Epithelial cell of esophagus (primary cell): ENCODE results near the gene ALPI.

Experiments used
- DNase-seq: peaks from one replicate; pipeline ENCODE4 v3.0.0; 2010; ENCODE audit warnings: low read depth
- H3K4me3 ChIP-seq: 2 replicates; pipeline ENCODE4 v1.5.1; 2011; ENCODE audit warnings: mild to moderate bottlenecking, low read length, control low read depth
- TF ChIP-seq, protein P1 (sequence below): IDR thresholded peaks from 2 replicates; pipeline ENCODE4 v1.5.1; 2011; ENCODE audit warnings: low read depth, mild to moderate bottlenecking, low read length, control low read depth, inconsistent platforms; ENCODE audit not compliant: insufficient read depth; ENCODE audit errors: missing control alignments

ALPI gene

DNA sequence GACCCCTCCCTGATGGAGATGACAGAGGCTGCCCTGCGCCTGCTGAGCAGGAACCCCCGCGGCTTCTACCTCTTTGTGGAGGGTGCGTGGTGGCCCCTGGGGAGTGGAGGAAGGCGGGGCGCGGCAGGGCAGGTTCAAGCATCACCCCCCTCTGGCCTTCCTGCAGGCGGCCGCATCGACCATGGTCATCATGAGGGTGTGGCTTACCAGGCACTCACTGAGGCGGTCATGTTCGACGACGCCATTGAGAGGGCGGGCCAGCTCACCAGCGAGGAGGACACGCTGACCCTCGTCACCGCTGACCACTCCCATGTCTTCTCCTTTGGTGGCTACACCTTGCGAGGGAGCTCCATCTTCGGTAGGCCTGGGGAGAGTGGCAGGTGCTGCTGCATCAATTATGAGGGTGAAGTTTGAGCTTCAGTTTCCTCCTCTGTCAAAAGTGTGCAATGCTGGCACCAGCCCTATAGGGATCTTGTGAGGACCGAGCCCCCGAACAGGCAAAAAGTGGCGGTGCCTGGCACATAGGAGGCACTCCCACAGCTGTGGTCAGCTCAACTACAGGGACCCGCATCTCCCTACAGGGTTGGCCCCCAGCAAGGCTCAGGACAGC is 2.2 kb downstream of the ALPI start:
- TF ChIP-seq, protein P1, sequence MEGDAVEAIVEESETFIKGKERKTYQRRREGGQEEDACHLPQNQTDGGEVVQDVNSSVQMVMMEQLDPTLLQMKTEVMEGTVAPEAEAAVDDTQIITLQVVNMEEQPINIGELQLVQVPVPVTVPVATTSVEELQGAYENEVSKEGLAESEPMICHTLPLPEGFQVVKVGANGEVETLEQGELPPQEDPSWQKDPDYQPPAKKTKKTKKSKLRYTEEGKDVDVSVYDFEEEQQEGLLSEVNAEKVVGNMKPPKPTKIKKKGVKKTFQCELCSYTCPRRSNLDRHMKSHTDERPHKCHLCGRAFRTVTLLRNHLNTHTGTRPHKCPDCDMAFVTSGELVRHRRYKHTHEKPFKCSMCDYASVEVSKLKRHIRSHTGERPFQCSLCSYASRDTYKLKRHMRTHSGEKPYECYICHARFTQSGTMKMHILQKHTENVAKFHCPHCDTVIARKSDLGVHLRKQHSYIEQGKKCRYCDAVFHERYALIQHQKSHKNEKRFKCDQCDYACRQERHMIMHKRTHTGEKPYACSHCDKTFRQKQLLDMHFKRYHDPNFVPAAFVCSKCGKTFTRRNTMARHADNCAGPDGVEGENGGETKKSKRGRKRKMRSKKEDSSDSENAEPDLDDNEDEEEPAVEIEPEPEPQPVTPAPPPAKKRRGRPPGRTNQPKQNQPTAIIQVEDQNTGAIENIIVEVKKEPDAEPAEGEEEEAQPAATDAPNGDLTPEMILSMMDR, result no peak
- H3K4me3 ChIP-seq, result no peak overlapping the region
- no peak for DNase-seq

DNA sequence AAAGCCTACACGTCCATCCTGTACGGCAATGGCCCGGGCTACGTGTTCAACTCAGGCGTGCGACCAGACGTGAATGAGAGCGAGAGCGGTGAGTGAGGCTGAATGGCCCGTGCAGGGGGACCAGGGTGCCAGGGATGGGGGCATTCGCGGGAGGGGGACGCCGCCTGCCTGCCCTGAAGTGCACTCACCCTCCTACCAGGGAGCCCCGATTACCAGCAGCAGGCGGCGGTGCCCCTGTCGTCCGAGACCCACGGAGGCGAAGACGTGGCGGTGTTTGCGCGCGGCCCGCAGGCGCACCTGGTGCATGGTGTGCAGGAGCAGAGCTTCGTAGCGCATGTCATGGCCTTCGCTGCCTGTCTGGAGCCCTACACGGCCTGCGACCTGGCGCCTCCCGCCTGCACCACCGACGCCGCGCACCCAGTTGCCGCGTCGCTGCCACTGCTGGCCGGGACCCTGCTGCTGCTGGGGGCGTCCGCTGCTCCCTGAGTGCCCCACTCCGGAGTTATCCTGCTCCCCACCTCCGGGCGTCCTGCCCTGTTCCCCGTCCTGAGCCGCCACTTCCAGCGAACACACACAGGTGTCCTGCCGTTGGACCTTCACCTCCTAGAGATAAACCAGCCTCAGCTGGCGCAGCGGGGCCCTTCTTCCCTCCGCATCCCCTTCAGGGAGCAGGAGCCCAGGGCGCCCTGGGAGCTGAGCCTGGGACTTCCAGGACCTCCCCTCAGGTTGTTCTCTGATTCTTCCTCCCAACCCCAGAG is 2.9 kb downstream of the ALPI start:
- TF ChIP-seq, protein P1, result no peak

DNA sequence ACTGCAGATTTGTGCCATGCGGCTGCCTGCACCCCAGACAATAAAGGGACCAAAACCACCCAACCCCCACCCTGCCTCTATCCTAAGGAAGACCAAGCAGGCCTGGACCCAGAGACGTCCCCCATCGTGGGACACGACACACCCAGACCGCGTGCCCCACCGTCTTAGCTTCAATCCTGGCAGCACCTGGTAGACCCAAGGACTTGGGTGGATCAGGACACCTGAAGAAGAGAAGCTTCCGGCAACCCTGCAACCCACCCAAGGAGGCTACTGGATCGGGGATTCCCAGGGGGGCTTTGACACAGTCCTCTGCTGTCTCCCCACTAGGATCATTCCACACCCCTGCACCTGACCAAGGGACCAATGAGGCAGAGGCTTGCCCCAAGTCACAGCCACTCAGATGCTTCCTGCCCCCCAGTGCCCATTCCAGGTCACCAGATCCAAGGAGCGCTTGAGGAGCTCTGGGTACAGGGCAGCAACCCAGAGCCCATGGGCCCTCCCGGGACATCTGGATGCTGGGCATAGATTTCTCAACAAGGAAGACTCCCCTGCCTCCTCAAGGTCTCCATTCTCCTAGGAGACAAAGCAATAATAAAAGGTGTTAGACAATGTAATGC is 3.6 kb downstream of the ALPI start:
- DNase-seq, result no peak
- H3K4me3 ChIP-seq, result no peak overlapping the region
- TF ChIP-seq, protein P1, result no peak

More for the DNA sequence above, 2.9 kb downstream of the ALPI start:
- H3K4me3 ChIP-seq, result no peak overlapping the region
- DNase-seq, result no peak

DNA sequence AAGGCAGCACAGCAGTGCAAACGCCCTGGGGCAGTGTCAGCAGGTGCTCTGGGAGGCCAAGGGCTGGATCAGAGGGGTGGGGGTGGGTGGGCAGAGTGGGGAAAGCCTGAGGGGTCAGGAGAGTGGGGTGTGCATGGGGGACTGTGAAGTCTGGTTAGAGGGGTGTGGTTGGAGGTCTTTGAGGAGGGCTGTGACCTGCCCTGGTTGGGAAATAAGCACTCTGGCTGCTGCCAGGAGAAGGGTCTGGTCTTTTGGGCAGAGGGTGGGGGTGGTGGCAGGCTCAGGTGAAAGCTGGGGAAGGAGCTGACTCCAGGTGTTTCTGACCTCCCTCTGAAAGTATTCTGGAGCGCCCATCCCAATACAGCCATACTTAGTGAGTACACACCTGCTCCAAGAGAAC is 4.2 kb downstream of the ALPI start:
- TF ChIP-seq, protein P1, result no peak
- no peak for DNase-seq
- no peak overlapping the region for H3K4me3 ChIP-seq

DNA sequence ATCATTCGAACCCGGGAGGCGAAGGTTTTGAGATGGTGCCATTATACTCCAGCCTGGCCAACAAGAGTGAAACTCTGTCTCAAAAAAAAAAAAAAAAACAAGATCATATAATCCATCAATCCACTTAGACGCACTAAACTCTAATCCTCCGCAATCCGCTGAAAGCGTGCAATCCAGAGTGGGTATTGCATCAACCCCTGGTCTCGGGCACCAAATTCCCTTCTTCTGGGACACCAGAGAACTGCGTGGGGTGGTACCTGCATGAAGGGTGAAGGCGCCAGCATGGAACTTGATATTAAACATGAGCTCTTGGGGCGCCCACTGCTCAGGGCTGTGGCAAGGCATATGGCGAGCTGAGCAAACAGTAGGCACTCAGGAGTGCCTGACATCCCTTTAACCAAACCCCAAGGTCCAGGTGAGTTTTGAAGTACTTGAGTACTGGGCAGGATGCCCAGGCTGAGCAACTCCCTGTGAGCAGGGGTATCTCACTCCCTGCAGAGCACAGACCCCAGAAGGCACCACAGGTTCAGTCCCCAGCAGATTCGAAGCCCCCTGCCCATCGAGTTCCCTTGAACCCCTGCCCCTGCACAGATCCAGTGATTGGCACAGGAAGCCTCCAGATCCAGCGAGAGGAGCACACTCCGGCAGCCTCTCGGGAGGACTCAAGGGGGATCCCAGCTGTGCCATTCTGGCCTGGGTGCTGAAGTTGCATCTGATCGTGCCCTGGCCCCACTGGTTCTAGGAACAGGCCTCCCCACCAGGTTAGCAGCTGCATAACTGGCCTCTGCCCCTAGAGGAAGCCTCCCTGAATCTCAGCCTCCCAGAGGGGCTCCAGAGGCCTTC is 8.0 kb downstream of the ALPI start:
- no peak for DNase-seq
- TF ChIP-seq, protein P1, result no peak
- no peak overlapping the region for H3K4me3 ChIP-seq

DNA sequence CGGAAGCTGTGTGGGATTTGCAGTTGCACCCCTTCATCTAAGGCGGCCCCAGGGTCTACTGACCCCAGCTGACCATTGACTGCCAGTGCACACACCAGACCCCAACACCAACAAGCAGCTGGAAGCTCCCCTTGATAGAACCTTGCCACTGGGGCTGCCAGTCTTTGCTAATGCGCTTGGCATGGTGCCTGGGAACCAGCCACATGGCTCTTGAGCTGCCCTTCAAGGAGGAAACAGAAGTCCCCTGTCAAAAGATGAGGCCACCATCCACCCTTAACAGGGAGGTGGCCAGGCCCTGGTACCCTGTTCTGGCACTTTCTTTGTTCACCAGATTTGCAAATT is 8.6 kb downstream of the ALPI start:
- no peak for DNase-seq
- TF ChIP-seq, protein P1, result no peak
- no peak overlapping the region for H3K4me3 ChIP-seq
